HepG2 (cell line): Measurements from ENCODE around the gene LCN2. TPM values are rescaled to one million over a fixed set of nuclear protein-coding genes. Genes with fewer than 3 reads are reported as not detected.

ENCODE experiments used
- ARID3A ChIP-seq: IDR thresholded peaks from 2 replicates; pipeline ENCODE4 v1.6.1; 2012; ENCODE audit warnings: low read depth, low read length, improper control_type of control experiment
- DMAP1 ChIP-seq: IDR thresholded peaks from 2 replicates; pipeline ENCODE4 v1.6.1; 2016
- EED ChIP-seq: sonication (generic); formaldehyde crosslinking; IDR thresholded peaks from 2 replicates; pipeline ENCODE4 v1.5.0; 2020; ENCODE audit warnings: mild to moderate bottlenecking, missing genetic modification reagents
- FLYWCH1 ChIP-seq: sonication (generic); formaldehyde crosslinking; IDR thresholded peaks from 2 replicates; pipeline ENCODE4 v1.8.1; 2023; ENCODE audit warnings: mild to moderate bottlenecking, missing genetic modification reagents
- IKZF5 ChIP-seq: IDR thresholded peaks from 2 replicates; pipeline ENCODE4 v1.6.1; 2018; ENCODE audit warnings: missing genetic modification reagents, mild to moderate bottlenecking, missing compliant biosample characterization
- MAX ChIP-seq: IDR thresholded peaks from 2 replicates; pipeline ENCODE4 v1.6.1; 2012; ENCODE audit warnings: inconsistent platforms
- MAZ ChIP-seq, 2 experiments: sonication (generic) in 1 of 2; formaldehyde crosslinking in 1 of 2; IDR thresholded peaks; 2 replicates each; pipeline versions ENCODE4 v1.5.0 to v1.6.1; 2012 to 2020; ENCODE audit warnings: low read depth in 2 of 2, mild to moderate bottlenecking in 2 of 2, borderline replicate concordance in 1 of 2, improper control_type of control experiment in 1 of 2, low read length in 1 of 2, missing genetic modification reagents in 1 of 2, moderate library complexity in 1 of 2
- MTA1 ChIP-seq: sonication (generic); formaldehyde crosslinking; IDR thresholded peaks from 2 replicates; pipeline ENCODE4 v1.4.0; 2020; ENCODE audit warnings: missing genetic modification reagents, mild to moderate bottlenecking, borderline replicate concordance
- MTERF4 ChIP-seq: sonication (generic); formaldehyde crosslinking; IDR thresholded peaks from 2 replicates; pipeline ENCODE4 v1.8.0; 2023; ENCODE audit warnings: mild to moderate bottlenecking, missing genetic modification reagents
- NCOA5 ChIP-seq: sonication (generic); formaldehyde crosslinking; IDR thresholded peaks from 2 replicates; pipeline ENCODE4 v1.4.0; 2020; ENCODE audit warnings: missing genetic modification reagents
- PHF20 ChIP-seq: sonication (generic); formaldehyde crosslinking; IDR thresholded peaks from 2 replicates; pipeline ENCODE4 v1.5.0; 2020; ENCODE audit warnings: mild to moderate bottlenecking, missing genetic modification reagents
- POLR2G ChIP-seq: fragments of 200-400 bp; formaldehyde crosslinking; IDR thresholded peaks from 2 replicates; pipeline ENCODE4 v1.6.1; 2018; ENCODE audit warnings: mild to moderate bottlenecking, low read depth, low read length, moderate library complexity
- RCOR2 ChIP-seq: IDR thresholded peaks from 2 replicates; pipeline ENCODE4 v1.6.1; 2016; ENCODE audit warnings: missing biosample characterization, missing genetic modification reagents
- REPIN1 ChIP-seq: sonication (generic); formaldehyde crosslinking; IDR thresholded peaks from 2 replicates; pipeline ENCODE4 v1.8.0; 2022; ENCODE audit warnings: missing genetic modification reagents, low read depth, mild to moderate bottlenecking, borderline replicate concordance
- RFXAP ChIP-seq: sonication (generic); formaldehyde crosslinking; IDR thresholded peaks from 2 replicates; pipeline ENCODE4 v1.4.0; 2020; ENCODE audit warnings: missing genetic modification reagents, borderline replicate concordance
- TRIM24 ChIP-seq: sonication (generic); formaldehyde crosslinking; IDR thresholded peaks from 2 replicates; pipeline ENCODE4 v1.8.0; 2022; ENCODE audit warnings: mild to moderate bottlenecking, missing genetic modification reagents
- ZNF331 ChIP-seq: sonication (generic); formaldehyde crosslinking; IDR thresholded peaks from 2 replicates; pipeline ENCODE4 v1.4.0; 2020; ENCODE audit warnings: missing genetic modification reagents
- ZNF335 ChIP-seq: sonication (generic); formaldehyde crosslinking; IDR thresholded peaks from 2 replicates; pipeline ENCODE4 v1.4.0; 2020; ENCODE audit warnings: missing genetic modification reagents
- ZNF33B ChIP-seq: sonication (generic); formaldehyde crosslinking; IDR thresholded peaks from 2 replicates; pipeline ENCODE4 v1.5.1; 2020; ENCODE audit warnings: mild to moderate bottlenecking, missing genetic modification reagents
- ZNF772 ChIP-seq: sonication (generic); formaldehyde crosslinking; IDR thresholded peaks from 2 replicates; pipeline ENCODE4 v1.5.0; 2020; ENCODE audit warnings: mild to moderate bottlenecking, missing genetic modification reagents
- ZNF788 ChIP-seq: sonication (generic); formaldehyde crosslinking; IDR thresholded peaks from 2 replicates; pipeline ENCODE4 v1.5.0; 2020; ENCODE audit warnings: mild to moderate bottlenecking, missing genetic modification reagents, borderline replicate concordance
- ZNF83 ChIP-seq: sonication (generic); formaldehyde crosslinking; IDR thresholded peaks from 2 replicates; pipeline ENCODE4 v1.4.0; 2020; ENCODE audit warnings: missing genetic modification reagents, mild to moderate bottlenecking, borderline replicate concordance
- ZNF879 ChIP-seq: sonication (generic); formaldehyde crosslinking; IDR thresholded peaks from 2 replicates; pipeline ENCODE4 v1.8.1; 2023; ENCODE audit warnings: missing genetic modification reagents
- polyA plus RNA-seq, 8 experiments: library from polyadenylated mRNA; depleted of rRNA in 3 of 8; stranded (reverse) in 7 of 8; unstranded in 1 of 8; fragments of >200 nt; fragmentation: Illumina TruSeq in 4 of 8; extraction: Trizol in 4 of 8; gene quantifications; 2 replicates each; pipeline versions ENCODE4 v1.2.1 to v1.2.3, GENCODE V29; 2011 to 2016; ENCODE audit warnings: low read depth in 4 of 8, missing spikeins in 1 of 8, mixed read lengths in 1 of 8; ENCODE audit not compliant: insufficient read depth in 1 of 8
- total RNA-seq, 5 experiments: library from RNA; depleted of rRNA; stranded (reverse); fragments of >200 nt; fragmentation: Illumina TruSeq; extraction: Trizol; gene quantifications; 2 replicates each; pipeline ENCODE4 v1.2.3, GENCODE V29; 2016; ENCODE audit warnings: low read depth in 1 of 5
- TF ChIP-seq, protein P1 (sequence below): sonication (generic); formaldehyde crosslinking; IDR thresholded peaks from 2 replicates; pipeline ENCODE4 v1.4.0; 2020; ENCODE audit warnings: low read depth, mild to moderate bottlenecking, missing genetic modification reagents
- TF ChIP-seq, protein P2 (sequence below): sonication (generic); formaldehyde crosslinking; IDR thresholded peaks from 2 replicates; pipeline ENCODE4 v1.5.1; 2020; ENCODE audit warnings: missing genetic modification reagents, mild to moderate bottlenecking, borderline replicate concordance

The LCN2 gene
- total and polyA plus RNA-seq, 2 of the 13 experiments (the other 11 are each of a cell fraction or from before 2014, with no cell fraction given), result 0.38 to 1.4 TPM

- TF ChIP-seq MTERF4 (CRISPR knock-in tag) (0 out of 2 replicates have a peak, but pooled peaks have one; percentile 1), POLR2G (peak; percentile 54), EED (CRISPR knock-in tag) (peak; percentile 68; the same call in 1 of the 2 replicates), RFXAP (CRISPR knock-in tag) (no peak), ZNF33B (CRISPR knock-in tag) (peak; percentile 63; the same call in 1 of the 2 replicates), ZNF335 (CRISPR knock-in tag) (0 out of 2 replicates have a peak, but pooled peaks have one; percentile 5), IKZF5 (CRISPR knock-in tag) (0 out of 2 replicates have a peak, but pooled peaks have one; percentile 8), MAZ (IDR thresholded peaks at IDR 0.05; ENCODE audit: borderline replicate concordance, low read depth, low read length) (0 out of 2 replicates have a peak, but pooled peaks have one; percentile 1), MAZ (CRISPR knock-in tag; IDR thresholded peaks at IDR 0.05; ENCODE audit: low read depth) (no peak), ZNF879 (CRISPR knock-in tag) (no peak), FLYWCH1 (CRISPR knock-in tag) (0 out of 2 replicates have a peak, but pooled peaks have one; percentile 25), DMAP1 (CRISPR knock-in tag) (peak; percentile 7; the same call in 1 of the 2 replicates), ZNF772 (CRISPR knock-in tag) (0 out of 2 replicates have a peak, but pooled peaks have one; percentile 46), NCOA5 (CRISPR knock-in tag) (no peak), RCOR2 (CRISPR knock-in tag) (no peak; the same call in 1 of the 2 replicates), ZNF788 (CRISPR knock-in tag) (peak; percentile 66; the same call in 1 of the 2 replicates), TRIM24 (CRISPR knock-in tag) (no peak), MAX (peak; percentile 62), REPIN1 (peak; percentile 10; the same call in 1 of the 2 replicates), ZNF331 (CRISPR knock-in tag) (no peak), PHF20 (CRISPR knock-in tag) (peak; percentile 47), ZNF83 (CRISPR knock-in tag) (0 out of 2 replicates have a peak, but pooled peaks have one; percentile 20), MTA1 (CRISPR knock-in tag) (no peak), ARID3A (no peak)
- TF ChIP-seq, protein P1, sequence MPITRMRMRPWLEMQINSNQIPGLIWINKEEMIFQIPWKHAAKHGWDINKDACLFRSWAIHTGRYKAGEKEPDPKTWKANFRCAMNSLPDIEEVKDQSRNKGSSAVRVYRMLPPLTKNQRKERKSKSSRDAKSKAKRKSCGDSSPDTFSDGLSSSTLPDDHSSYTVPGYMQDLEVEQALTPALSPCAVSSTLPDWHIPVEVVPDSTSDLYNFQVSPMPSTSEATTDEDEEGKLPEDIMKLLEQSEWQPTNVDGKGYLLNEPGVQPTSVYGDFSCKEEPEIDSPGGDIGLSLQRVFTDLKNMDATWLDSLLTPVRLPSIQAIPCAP (CRISPR knock-in tag), result no peak
- TF ChIP-seq, protein P2, sequence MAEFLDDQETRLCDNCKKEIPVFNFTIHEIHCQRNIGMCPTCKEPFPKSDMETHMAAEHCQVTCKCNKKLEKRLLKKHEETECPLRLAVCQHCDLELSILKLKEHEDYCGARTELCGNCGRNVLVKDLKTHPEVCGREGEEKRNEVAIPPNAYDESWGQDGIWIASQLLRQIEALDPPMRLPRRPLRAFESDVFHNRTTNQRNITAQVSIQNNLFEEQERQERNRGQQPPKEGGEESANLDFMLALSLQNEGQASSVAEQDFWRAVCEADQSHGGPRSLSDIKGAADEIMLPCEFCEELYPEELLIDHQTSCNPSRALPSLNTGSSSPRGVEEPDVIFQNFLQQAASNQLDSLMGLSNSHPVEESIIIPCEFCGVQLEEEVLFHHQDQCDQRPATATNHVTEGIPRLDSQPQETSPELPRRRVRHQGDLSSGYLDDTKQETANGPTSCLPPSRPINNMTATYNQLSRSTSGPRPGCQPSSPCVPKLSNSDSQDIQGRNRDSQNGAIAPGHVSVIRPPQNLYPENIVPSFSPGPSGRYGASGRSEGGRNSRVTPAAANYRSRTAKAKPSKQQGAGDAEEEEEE (CRISPR knock-in tag), result no peak
These were observed 10.2 kb downstream of the LCN2 start (continued) for GRCh38 chr9:128159522-128159783.
